ENCODE results near the gene PRRT2.
A peak's percentile ranks its signal among the peaks of the same experiment; 100 is the strongest.

The PRRT2 gene

DNA sequence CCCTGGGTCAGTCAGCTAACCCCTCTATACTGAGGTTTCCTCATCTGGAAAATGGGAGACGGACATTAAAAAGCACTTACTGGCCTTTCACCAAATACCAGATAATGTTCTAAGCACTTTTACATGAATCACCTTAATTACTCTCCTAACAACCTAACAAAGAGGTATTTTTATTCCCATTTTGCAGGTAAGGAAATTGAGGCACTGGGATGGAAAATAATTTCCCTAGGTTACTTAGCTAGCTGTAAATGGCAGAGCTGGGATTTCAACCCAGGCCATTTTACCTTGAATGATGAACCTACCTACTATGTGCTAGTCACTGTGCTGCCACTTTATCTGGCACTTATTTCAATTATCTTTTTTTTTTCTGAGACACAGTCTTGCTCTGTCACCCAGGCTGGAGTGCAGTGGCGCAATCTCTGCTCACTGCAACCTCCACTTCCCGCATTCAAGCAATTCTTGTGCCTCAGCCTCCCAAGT is 17.7 kb upstream of the PRRT2 start:
- Histone ChIP-seq H3K9ac (ENCODE audit: low read depth, low read length) (no peak overlapping the region), H3K9me3 (ENCODE audit: control insufficient read depth, insufficient read depth, low read length) (no peaks in the 10 kb centered on the region)

DNA sequence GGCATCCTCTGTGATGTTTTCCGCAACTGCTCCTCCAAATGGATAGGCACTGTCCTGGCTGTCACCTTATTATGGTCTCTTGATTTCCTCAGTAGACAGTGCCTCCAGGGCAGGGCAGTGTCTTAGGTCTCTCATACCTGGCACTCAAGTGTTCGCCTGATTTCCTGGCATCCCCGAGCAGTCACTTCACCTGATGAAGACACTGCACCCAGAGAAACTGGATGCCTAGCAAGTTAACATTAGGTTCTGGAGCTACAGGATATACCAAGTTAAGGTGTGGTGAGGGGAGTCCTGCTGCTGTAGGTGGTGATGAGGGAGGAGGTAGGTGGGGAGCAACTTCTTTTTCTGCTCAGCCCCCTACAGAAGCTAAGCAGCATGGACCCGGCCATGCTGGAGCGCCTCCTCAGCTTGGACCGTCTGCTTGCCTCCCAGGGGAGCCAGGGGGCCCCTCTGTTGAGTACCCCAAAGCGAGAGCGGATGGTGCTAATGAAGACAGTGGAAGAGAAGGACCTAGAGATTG is 9.5 kb upstream of the PRRT2 start:
- peaks cover 45% of the 10 kb centered on the region for H3K36me3 ChIP-seq (ENCODE audit: control insufficient read depth, insufficient read depth, low read length)
- no peak overlapping the region for H3K4me3 ChIP-seq (ENCODE audit: low read depth, low read length)
- no peaks in the 10 kb centered on the region for H3K9me3 ChIP-seq (ENCODE audit: control insufficient read depth, insufficient read depth, low read length)
- H3K27me3 ChIP-seq (ENCODE audit: control insufficient read depth, insufficient read depth, low read length): no peaks in the 10 kb centered on the region
- peaks cover 8% of the 10 kb centered on the region for H3K4me1 ChIP-seq (ENCODE audit: control insufficient read depth, insufficient read depth, low read length)
- no peak overlapping the region for H3K9ac ChIP-seq (ENCODE audit: low read depth, low read length)

More for the DNA sequence above, 17.7 kb upstream of the PRRT2 start:
- Histone ChIP-seq H3K27me3 (ENCODE audit: control insufficient read depth, insufficient read depth, low read length) (no peaks in the 10 kb centered on the region), H3K4me3 (ENCODE audit: low read depth, low read length) (no peak overlapping the region), H3K36me3 (ENCODE audit: control insufficient read depth, insufficient read depth, low read length) (peaks cover 30% of the 10 kb centered on the region), H3K4me1 (ENCODE audit: control insufficient read depth, insufficient read depth, low read length) (peaks cover 11% of the 10 kb centered on the region)

DNA sequence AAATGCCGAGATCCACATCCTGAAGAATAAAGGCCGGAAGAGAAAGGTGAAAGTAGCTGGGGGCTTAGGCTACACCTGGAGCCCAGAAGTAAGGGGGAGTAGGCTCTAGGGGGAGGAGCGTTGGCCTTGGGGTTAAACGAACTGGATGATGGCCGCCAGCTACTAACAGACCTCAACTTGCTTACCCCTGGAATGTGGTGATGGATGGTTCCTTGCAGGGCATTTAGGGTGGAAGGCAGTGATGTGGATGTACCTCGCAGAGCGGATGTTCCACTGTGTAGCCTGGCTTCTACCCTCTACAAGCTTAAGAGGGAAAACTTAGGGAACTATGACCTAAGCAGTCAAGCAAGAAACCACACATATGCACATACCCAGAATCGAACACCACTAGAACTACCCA is 8.0 kb upstream of the PRRT2 start:
- H3K4me3 ChIP-seq (ENCODE audit: low read depth, low read length): peak overlapping the region; percentile 85
- peaks cover 13% of the 10 kb centered on the region for H3K4me1 ChIP-seq (ENCODE audit: control insufficient read depth, insufficient read depth, low read length)
- H3K9ac ChIP-seq (ENCODE audit: low read depth, low read length): no peak overlapping the region
- no peaks in the 10 kb centered on the region for H3K27me3 ChIP-seq (ENCODE audit: control insufficient read depth, insufficient read depth, low read length)
- no peaks in the 10 kb centered on the region for H3K9me3 ChIP-seq (ENCODE audit: control insufficient read depth, insufficient read depth, low read length)
- peaks cover 39% of the 10 kb centered on the region for H3K36me3 ChIP-seq (ENCODE audit: control insufficient read depth, insufficient read depth, low read length)

DNA sequence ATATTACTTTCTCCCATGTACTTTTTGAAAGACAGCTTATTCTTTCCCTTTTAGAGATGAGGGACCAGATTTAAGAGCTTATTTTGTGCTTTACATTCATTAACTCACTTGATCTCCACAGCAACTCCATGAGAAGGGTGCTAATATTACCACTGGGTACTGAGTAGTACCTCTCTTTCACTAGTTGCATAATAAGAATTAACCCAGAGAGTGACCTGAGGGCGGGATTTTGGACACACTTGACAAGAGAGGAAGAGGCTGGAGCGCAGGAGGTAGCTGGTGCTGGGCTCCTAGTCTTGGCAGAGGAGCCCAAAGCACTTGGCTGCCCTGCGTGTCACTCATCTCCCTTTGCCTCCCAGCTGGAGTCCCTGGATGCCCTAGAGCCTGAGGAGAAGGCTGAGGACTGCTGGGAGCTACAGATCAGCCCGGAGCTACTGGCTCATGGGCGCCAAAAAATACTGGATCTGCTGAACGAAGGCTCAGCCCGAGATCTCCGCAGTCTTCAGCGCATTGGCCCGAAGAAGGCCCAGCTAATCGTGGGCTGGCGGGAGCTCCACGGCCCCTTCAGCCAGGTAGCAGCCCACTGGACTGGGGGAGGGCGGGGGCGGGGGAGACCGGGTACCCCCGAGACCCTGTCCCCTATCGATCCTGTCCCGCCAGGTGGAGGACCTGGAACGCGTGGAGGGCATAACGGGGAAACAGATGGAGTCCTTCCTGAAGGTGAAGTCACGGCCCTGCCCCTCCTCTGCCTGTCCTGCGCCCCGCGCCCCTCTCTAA is 7.3 kb upstream of the PRRT2 start:
- Histone ChIP-seq H3K9me3 (ENCODE audit: control insufficient read depth, insufficient read depth, low read length) (no peaks in the 10 kb centered on the region), H3K27me3 (ENCODE audit: control insufficient read depth, insufficient read depth, low read length) (no peaks in the 10 kb centered on the region), H3K9ac (ENCODE audit: low read depth, low read length) (peak overlapping the region; percentile 92), H3K36me3 (ENCODE audit: control insufficient read depth, insufficient read depth, low read length) (peaks cover 36% of the 10 kb centered on the region), H3K4me3 (ENCODE audit: low read depth, low read length) (peak overlapping the region; percentile 85), H3K4me1 (ENCODE audit: control insufficient read depth, insufficient read depth, low read length) (peaks cover 14% of the 10 kb centered on the region)

DNA sequence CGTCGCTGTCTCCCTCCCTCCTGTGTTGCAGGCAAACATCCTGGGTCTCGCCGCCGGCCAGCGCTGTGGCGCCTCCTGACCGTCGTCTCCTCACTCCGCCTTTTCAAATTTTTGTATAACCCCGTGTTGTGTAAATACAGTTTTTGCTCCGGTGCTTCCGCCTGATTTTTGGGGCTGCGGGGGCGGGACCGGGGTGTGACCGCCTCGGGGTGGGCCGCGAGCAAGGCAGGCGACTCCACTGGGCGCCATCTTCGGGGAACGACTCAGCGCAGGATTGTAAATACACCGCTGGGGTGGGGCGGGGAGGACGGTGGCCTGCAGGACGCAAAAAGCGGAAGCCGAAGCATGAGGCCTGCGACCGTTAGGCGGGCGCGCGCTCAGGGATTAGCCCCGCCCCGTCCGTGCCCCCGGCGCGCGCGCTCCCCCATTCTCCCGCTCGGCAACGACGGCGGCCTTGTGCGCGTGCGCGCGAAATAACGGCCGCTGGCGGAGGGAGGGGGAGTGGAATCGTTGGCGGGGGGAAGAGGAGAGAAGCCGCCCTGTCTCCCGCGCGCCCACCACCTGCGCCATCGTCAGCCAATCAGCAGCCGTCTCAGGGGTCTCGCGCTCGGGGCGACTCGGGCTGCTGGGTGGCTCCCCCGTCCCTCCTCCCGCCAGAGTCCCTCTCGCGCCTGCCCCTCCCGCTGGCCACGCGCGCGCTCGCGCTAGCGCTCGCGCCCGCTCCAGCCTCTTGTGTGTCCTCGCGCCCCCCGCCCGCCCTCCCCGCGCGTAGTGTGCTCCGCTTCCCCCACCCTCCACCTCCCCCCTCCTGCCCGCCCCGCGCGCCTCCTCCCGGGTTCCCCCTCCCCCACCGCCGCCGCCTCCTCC is 6.5 kb upstream of the PRRT2 start:
- H3K27me3 ChIP-seq (ENCODE audit: control insufficient read depth, insufficient read depth, low read length): no peaks in the 10 kb centered on the region
- H3K4me3 ChIP-seq (ENCODE audit: low read depth, low read length): peak overlapping the region; percentile 85
- H3K9me3 ChIP-seq (ENCODE audit: control insufficient read depth, insufficient read depth, low read length): no peaks in the 10 kb centered on the region
- H3K36me3 ChIP-seq (ENCODE audit: control insufficient read depth, insufficient read depth, low read length): peaks cover 34% of the 10 kb centered on the region
- H3K9ac ChIP-seq (ENCODE audit: low read depth, low read length): peak overlapping the region; percentile 92
- peaks cover 14% of the 10 kb centered on the region for H3K4me1 ChIP-seq (ENCODE audit: control insufficient read depth, insufficient read depth, low read length)

DNA sequence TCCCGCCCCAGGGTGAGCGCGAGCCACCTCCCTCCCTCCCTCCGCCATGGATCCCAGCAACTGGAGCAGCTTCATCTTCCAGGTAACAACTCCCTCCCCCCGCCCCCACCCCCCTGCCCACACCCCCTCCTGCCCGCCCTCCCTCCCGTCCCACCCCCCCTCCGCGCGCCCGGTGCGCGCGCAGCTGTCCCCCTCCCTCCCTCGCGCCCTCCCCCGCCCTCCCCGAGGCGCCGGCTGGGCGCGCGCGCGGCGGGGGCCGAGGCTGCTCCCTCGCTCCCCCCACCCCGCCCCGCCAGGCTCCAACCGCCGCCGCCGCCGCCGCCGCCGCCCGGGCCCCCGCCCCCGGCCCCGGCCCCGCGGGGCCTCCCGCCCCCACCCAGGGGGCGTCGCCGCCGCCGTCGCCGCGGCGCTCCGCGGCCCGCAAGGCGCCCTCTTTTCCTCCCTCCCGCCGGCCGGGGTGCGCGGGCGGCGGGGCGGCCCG is 5.9 kb upstream of the PRRT2 start, which contains the start of gene MAZ:
TSS of gene MAZ (plus strand) at position 431 of the 481 bp plus-strand sequence. CDS start 173 bp downstream, outside the sequence.
- H3K9me3 ChIP-seq (ENCODE audit: control insufficient read depth, insufficient read depth, low read length): no peaks in the 10 kb centered on the region
- no peaks in the 10 kb centered on the region for H3K27me3 ChIP-seq (ENCODE audit: control insufficient read depth, insufficient read depth, low read length)
- H3K4me3 ChIP-seq (ENCODE audit: low read depth, low read length): peak within 1 kb of the TSS; percentile 90
- H3K4me1 ChIP-seq (ENCODE audit: control insufficient read depth, insufficient read depth, low read length): peaks cover 16% of the 10 kb centered on the region
- H3K36me3 ChIP-seq (ENCODE audit: control insufficient read depth, insufficient read depth, low read length): peaks cover 29% of the 10 kb centered on the region
- peak within 1 kb of the TSS; percentile 92 for H3K9ac ChIP-seq (ENCODE audit: low read depth, low read length)

DNA sequence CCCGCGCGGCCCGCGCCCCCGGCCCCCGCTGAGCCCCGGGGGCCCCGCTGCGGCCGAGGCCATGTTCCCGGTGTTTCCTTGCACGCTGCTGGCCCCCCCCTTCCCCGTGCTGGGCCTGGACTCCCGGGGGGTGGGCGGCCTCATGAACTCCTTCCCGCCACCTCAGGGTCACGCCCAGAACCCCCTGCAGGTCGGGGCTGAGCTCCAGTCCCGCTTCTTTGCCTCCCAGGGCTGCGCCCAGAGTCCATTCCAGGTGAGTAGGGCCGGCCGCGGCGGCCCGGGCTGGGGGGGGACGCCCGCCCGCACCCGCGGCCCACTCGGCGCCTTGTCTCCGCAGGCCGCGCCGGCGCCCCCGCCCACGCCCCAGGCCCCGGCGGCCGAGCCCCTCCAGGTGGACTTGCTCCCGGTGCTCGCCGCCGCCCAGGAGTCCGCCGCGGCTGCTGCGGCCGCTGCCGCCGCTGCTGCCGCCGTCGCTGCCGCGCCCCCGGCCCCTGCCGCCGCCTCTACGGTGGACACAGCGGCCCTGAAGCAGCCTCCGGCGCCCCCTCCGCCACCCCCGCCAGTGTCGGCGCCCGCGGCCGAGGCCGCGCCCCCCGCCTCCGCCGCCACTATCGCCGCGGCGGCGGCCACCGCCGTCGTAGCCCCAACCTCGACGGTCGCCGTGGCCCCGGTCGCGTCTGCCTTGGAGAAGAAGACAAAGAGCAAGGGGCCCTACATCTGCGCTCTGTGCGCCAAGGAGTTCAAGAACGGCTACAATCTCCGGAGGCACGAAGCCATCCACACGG is 5.2 kb upstream of the PRRT2 start:
- Histone ChIP-seq H3K36me3 (ENCODE audit: control insufficient read depth, insufficient read depth, low read length) (peaks cover 26% of the 10 kb centered on the region), H3K4me3 (ENCODE audit: low read depth, low read length) (peak overlapping the region; percentile 90), H3K9ac (ENCODE audit: low read depth, low read length) (peak overlapping the region; percentile 73), H3K9me3 (ENCODE audit: control insufficient read depth, insufficient read depth, low read length) (no peaks in the 10 kb centered on the region), H3K27me3 (ENCODE audit: control insufficient read depth, insufficient read depth, low read length) (no peaks in the 10 kb centered on the region), H3K4me1 (ENCODE audit: control insufficient read depth, insufficient read depth, low read length) (peaks cover 16% of the 10 kb centered on the region)

DNA sequence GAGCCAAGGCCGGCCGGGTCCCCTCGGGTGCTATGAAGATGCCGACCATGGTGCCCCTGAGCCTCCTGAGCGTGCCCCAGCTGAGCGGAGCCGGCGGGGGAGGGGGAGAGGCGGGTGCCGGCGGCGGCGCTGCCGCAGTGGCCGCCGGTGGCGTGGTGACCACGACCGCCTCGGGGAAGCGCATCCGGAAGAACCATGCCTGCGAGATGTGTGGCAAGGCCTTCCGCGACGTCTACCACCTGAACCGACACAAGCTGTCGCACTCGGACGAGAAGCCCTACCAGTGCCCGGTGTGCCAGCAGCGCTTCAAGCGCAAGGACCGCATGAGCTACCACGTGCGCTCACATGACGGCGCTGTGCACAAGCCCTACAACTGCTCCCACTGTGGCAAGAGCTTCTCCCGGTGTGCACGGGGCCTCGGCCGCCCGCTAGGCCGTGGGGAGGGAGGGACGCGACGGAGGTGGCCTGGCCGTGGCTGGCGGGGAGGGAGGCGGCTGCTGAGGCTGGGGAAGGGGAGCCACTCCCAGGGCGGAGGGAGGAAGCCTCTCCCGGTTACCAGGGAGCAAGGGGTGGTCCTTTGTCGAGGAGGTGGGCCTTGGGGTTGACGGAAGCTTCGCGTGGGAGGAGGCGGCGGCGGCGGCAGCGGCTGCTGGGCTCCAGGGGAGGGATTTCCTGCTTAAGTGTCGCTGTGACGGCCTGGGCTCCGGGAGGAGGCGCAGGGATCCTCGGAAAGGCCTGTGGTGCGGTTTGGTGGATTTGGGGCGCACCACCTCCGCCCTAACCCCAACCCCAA is 4.4 kb upstream of the PRRT2 start:
- H3K9me3 ChIP-seq (ENCODE audit: control insufficient read depth, insufficient read depth, low read length): no peaks in the 10 kb centered on the region
- peaks cover 20% of the 10 kb centered on the region for H3K36me3 ChIP-seq (ENCODE audit: control insufficient read depth, insufficient read depth, low read length)
- no peaks in the 10 kb centered on the region for H3K27me3 ChIP-seq (ENCODE audit: control insufficient read depth, insufficient read depth, low read length)
- peak overlapping the region; percentile 73 for H3K9ac ChIP-seq (ENCODE audit: low read depth, low read length)
- H3K4me3 ChIP-seq (ENCODE audit: low read depth, low read length): peak overlapping the region; percentile 90
- peaks cover 16% of the 10 kb centered on the region for H3K4me1 ChIP-seq (ENCODE audit: control insufficient read depth, insufficient read depth, low read length)

DNA sequence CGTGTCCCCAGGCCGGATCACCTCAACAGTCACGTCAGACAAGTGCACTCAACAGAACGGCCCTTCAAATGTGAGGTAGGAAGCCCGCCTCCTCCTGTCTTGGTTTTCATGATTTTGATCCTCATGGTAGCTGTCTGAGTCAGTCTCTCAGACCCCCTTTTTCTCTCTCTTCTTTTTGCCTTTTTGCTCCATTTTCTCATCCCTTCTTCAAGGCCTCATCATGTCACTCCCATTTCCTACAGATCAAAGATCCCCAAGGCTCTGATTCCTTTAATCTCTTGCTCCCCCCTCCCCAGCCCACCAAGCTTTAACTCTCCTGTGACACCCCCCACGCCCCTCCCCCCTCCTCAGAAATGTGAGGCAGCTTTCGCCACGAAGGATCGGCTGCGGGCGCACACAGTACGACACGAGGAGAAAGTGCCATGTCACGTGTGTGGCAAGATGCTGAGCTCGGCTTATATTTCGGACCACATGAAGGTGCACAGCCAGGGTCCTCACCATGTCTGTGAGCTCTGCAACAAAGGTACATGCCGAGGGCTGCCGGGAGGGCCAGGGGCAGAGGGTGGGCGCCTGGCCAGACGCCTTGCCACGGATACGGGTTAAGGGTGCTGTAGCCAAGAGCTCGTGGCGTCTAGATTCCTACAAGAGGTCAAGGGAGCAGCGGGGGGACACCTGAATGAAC is 3.6 kb upstream of the PRRT2 start:
- no peaks in the 10 kb centered on the region for H3K9me3 ChIP-seq (ENCODE audit: control insufficient read depth, insufficient read depth, low read length)
- H3K36me3 ChIP-seq (ENCODE audit: control insufficient read depth, insufficient read depth, low read length): peaks cover 16% of the 10 kb centered on the region
- no peaks in the 10 kb centered on the region for H3K27me3 ChIP-seq (ENCODE audit: control insufficient read depth, insufficient read depth, low read length)
- peak overlapping the region; percentile 73 for H3K9ac ChIP-seq (ENCODE audit: low read depth, low read length)
- peak overlapping the region; percentile 90 for H3K4me3 ChIP-seq (ENCODE audit: low read depth, low read length)
- peaks cover 16% of the 10 kb centered on the region for H3K4me1 ChIP-seq (ENCODE audit: control insufficient read depth, insufficient read depth, low read length)

DNA sequence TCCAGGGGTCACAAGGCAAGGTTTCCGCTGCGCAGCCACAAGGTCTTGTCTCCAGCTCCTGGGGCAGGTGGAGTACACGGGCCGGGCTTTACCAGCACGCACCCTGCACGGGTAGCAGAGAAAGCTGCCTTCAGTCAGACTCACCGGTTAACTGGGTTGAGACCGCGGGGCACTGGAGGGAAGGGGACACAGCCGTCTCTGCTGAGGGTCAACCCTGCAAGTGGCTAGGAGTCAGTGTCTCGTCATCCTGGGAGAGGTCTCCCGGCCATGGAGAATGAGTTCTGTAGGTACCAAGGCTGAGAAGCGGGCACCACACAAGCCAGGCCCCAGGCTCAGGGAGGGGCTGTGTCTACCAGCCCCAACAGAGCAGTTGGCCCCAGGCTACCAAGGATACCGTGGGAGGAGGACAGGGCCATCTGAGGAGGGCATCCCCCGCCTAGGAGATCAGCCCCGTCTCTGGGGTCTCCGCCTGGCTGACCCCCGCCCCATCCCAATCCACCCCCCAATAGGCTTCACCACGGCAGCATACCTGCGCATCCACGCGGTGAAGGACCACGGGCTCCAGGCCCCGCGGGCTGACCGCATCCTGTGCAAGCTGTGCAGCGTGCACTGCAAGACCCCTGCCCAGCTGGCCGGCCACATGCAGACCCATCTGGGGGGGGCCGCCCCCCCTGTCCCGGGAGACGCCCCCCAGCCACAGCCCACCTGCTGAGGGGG is 2.8 kb upstream of the PRRT2 start:
- peaks cover 16% of the 10 kb centered on the region for H3K4me1 ChIP-seq (ENCODE audit: control insufficient read depth, insufficient read depth, low read length)
- H3K27me3 ChIP-seq (ENCODE audit: control insufficient read depth, insufficient read depth, low read length): no peaks in the 10 kb centered on the region
- H3K4me3 ChIP-seq (ENCODE audit: low read depth, low read length): peak overlapping the region; percentile 22
- peaks cover 16% of the 10 kb centered on the region for H3K36me3 ChIP-seq (ENCODE audit: control insufficient read depth, insufficient read depth, low read length)
- no peaks in the 10 kb centered on the region for H3K9me3 ChIP-seq (ENCODE audit: control insufficient read depth, insufficient read depth, low read length)
- H3K9ac ChIP-seq (ENCODE audit: low read depth, low read length): no peak overlapping the region
